Naive thymus-derived CD4-positive, alpha-beta T cell (primary cell): ENCODE data around the gene KIAA0232. TPM values are rescaled to one million over a fixed set of nuclear protein-coding genes. Genes with fewer than 3 reads are reported as not detected.

Experiments
- ATAC-seq: fragments of 150-1000 bp; cut with Tn5 transposase; 2 replicates; pipeline ENCODE4 v1.10.0; 2021; ENCODE audit warnings: mild to moderate bottlenecking, moderate library complexity
- CTCF ChIA-PET: fragments of 350-600 bp; sonication (Branson Sonifier 250); formaldehyde crosslinking; loops from one replicate; lab custom pipeline; 2021; ENCODE audit warnings: antibody characterized with exemption; lab: Charles Lee
- POLR2A ChIA-PET: fragments of 350-600 bp; sonication (Branson Sonifier 250); formaldehyde crosslinking; loops from one replicate; lab custom pipeline; 2021; ENCODE audit warnings: antibody characterized with exemption, inconsistent platforms; lab: Charles Lee
- DNase-seq, 9 donors: peaks; one replicate each; pipeline versions ENCODE4 v3.0.0 to v3.0.0-alpha.2; 2020 to 2022; ENCODE audit warnings: mixed read lengths in 1 of 9
- H3K27ac ChIP-seq: one replicate; pipeline ENCODE4 v1.7.0; 2013; ENCODE audit warnings: mild to moderate bottlenecking, low read depth, low read length, moderate library complexity
- H3K27me3 ChIP-seq, 2 donors: one replicate each; pipeline ENCODE4 v1.7.0; 2013; ENCODE audit warnings: low read length in 2 of 2, mild to moderate bottlenecking in 2 of 2, moderate library complexity in 2 of 2; ENCODE audit not compliant: control insufficient read depth in 2 of 2, insufficient read depth in 2 of 2
- H3K36me3 ChIP-seq, 3 experiments: 1 replicate in 2 of 3; 2 replicates in 1 of 3; pipeline ENCODE4 v1.7.0; 2013; ENCODE audit warnings: low read length in 3 of 3, mild to moderate bottlenecking in 3 of 3, moderate library complexity in 1 of 3; ENCODE audit not compliant: insufficient read depth in 3 of 3, control insufficient read depth in 2 of 3
- H3K4me1 ChIP-seq, 2 donors: one replicate each; pipeline ENCODE4 v1.7.0; 2013; ENCODE audit warnings: low read length in 2 of 2, mild to moderate bottlenecking in 2 of 2, moderate library complexity in 1 of 2; ENCODE audit not compliant: control insufficient read depth in 2 of 2, insufficient read depth in 2 of 2
- H3K4me3 ChIP-seq: 2 replicates; pipeline ENCODE4 v1.7.0; 2013; ENCODE audit warnings: mild to moderate bottlenecking, low read length
- H3K9me3 ChIP-seq, 3 experiments: 1 replicate in 2 of 3; 2 replicates in 1 of 3; pipeline ENCODE4 v1.7.0; 2013; ENCODE audit warnings: low read length in 3 of 3; ENCODE audit not compliant: control insufficient read depth in 2 of 3
- H3K27ac Mint-ChIP-seq, 9 donors: one replicate each; pipeline ENCODE4 v1.8.0; 2020 to 2022; ENCODE audit warnings: mixed read lengths in 9 of 9, mild to moderate bottlenecking in 8 of 9, moderate library complexity in 5 of 9, inconsistent platforms in 2 of 9
- H3K27me3 Mint-ChIP-seq, 5 donors: one replicate each; pipeline ENCODE4 v1.8.0; 2021 to 2022; ENCODE audit warnings: mixed read lengths in 5 of 5, mild to moderate bottlenecking in 1 of 5
- H3K36me3 Mint-ChIP-seq, 5 donors: one replicate each; pipeline ENCODE4 v1.8.0; 2020 to 2022; ENCODE audit warnings: mixed read lengths in 5 of 5, mild to moderate bottlenecking in 3 of 5, inconsistent platforms in 1 of 5
- H3K4me1 Mint-ChIP-seq, 7 donors: one replicate each; pipeline ENCODE4 v1.8.0; 2020 to 2022; ENCODE audit warnings: mixed read lengths in 7 of 7, mild to moderate bottlenecking in 3 of 7, inconsistent platforms in 1 of 7
- H3K4me3 Mint-ChIP-seq, 10 donors: one replicate each; pipeline ENCODE4 v1.8.0; 2020 to 2022; ENCODE audit warnings: mild to moderate bottlenecking in 10 of 10, mixed read lengths in 10 of 10, moderate library complexity in 6 of 10, inconsistent platforms in 2 of 10
- H3K9me3 Mint-ChIP-seq, 11 donors: one replicate each; pipeline ENCODE4 v1.8.0; 2020 to 2022; ENCODE audit warnings: mixed read lengths in 11 of 11, mild to moderate bottlenecking in 4 of 11, inconsistent platforms in 1 of 11, moderate library complexity in 1 of 11
- intact Hi-C, 2 donors: fragments of 100-400 bp; cut with micrococcal nuclease; formaldehyde crosslinking; loops; one replicate each; pipeline ENCODE4 v1.15.1; 2023
- polyA plus RNA-seq, 2 donors: library from polyadenylated mRNA; unstranded; fragments of 300-500 nt; fragmentation: Illumina TruSeq; gene quantifications; one replicate each; pipeline ENCODE4 v1.2.3, GENCODE V29; 2021
- total RNA-seq, 6 experiments: library from RNA in 5 of 6; stranded (reverse) in 5 of 6; gene quantifications; 1 replicate in 5 of 6; 2 replicates in 1 of 6; pipeline ENCODE4 v1.2.3 and lab custom pipeline; 2021 to 2026

KIAA0232 gene
- total RNA-seq (10 to 100 TPM; 15.7 to 24.2 (median 19.8) TPM), polyA plus RNA-seq (10 to 100 TPM; 12.0 to 13.3 TPM), total RNA-seq (lab: John Stamatoyannopoulos, UW) (47.4 reads per million, percentile 70 among the genes with 10 or more reads in this experiment)

GRCh38 chr4:6782147-6782845 lies at the start of gene KIAA0232:
Gene KIAA0232, plus strand, starts transcription at chr4:6782727. Its CDS starts 41,727 bp downstream, at chr4:6824454.
- peak within 1 kb of the TSS; percentile 97 for H3K27ac ChIP-seq
- H3K27me3 ChIP-seq = no peaks in the 10 kb centered on the region
- no peaks in the 10 kb centered on the region for H3K9me3 ChIP-seq
- peaks cover 26 to 27% of the 10 kb centered on the region in 2 donors for H3K4me1 ChIP-seq
- DNase-seq = peak; percentile 86 to 95 (median 90)
- ChIA-PET CTCF (interaction anchor here (1.0 kb wide), 1 partner anchor 91 kb away, joined by 3 read pairs; no protein-coding TSS in a partner anchor), POLR2A (interaction anchor here (0.6 to 3.8 kb wide), 10 partner anchors 10 to 286 kb away, joined by 3 to 35 read pairs (median 6); partner anchors contain the start of genes BLOC1S4 and TADA2B)
- peak within 1 kb of the TSS; percentile 85 for H3K4me3 ChIP-seq
- Mint-ChIP-seq H3K27me3 (no peaks in the 10 kb centered on the region), H3K9me3 (no peaks in the 10 kb centered on the region), H3K4me3 (peak within 1 kb of the TSS; percentile 82 to 88 (median 86)), H3K36me3 (peaks cover 0 to 5% (median 1%) of the 10 kb centered on the region in 5 donors), H3K27ac (peak within 1 kb of the TSS; percentile 15 to 90 (median 84)), H3K4me1 (peaks cover 33 to 75% (median 69%) of the 10 kb centered on the region in 7 donors)
- intact Hi-C loops = loop anchor here (1.0 to 10.0 kb wide), 16 partner anchors 31 to 1659 kb away; partner anchors contain the start of genes ABLIM2 (in 2 of the 2), MAN2B2 (in 2 of the 2), ACOX3 (in 1 of the 2) and BLOC1S4 (in 1 of the 2)
- peaks cover 0 to 4% (median 0%) of the 10 kb centered on the region in 3 experiments for H3K36me3 ChIP-seq
- peak; percentile 86 for ATAC-seq

- peaks cover 0 to 3% (median 2%) of the 10 kb centered on the region in 7 donors for H3K4me1 Mint-ChIP-seq
- Histone ChIP-seq H3K4me3 (no peak overlapping the region), H3K4me1 (no peaks in the 10 kb centered on the region), H3K9me3 (no peaks in the 10 kb centered on the region), H3K36me3 (no peaks in the 10 kb centered on the region), H3K27me3 (no peaks in the 10 kb centered on the region), H3K27ac (no peak overlapping the region)
- ChIA-PET POLR2A (no interaction called here), CTCF (no interaction called here)
- H3K9me3 Mint-ChIP-seq = no peaks in the 10 kb centered on the region
- no peaks in the 10 kb centered on the region for H3K36me3 Mint-ChIP-seq
- H3K4me3 Mint-ChIP-seq = no peak overlapping the region
- peaks cover 0 to 11% (median 0%) of the 10 kb centered on the region in 5 donors for H3K27me3 Mint-ChIP-seq
- ATAC-seq (no peak), DNase-seq (no peak)
- intact Hi-C loops = no loop called here
- peak overlapping the region in 1 of 9 donors; percentile 12 for H3K27ac Mint-ChIP-seq
These were observed 49.0 kb upstream of the KIAA0232 start for GRCh38 chr4:6733358-6734164.

GRCh38 chr4:6734165-6734786 lies 48.3 kb upstream of the KIAA0232 start:
- H3K9me3 ChIP-seq = no peaks in the 10 kb centered on the region
- ChIA-PET POLR2A (no interaction called here), CTCF (no interaction called here)
- intact Hi-C loops = no loop called here
- ATAC-seq (no peak), DNase-seq (no peak)
- Mint-ChIP-seq H3K4me3 (no peak overlapping the region), H3K4me1 (no peaks in the 10 kb centered on the region), H3K9me3 (peaks cover 0 to 1% (median 0%) of the 10 kb centered on the region in 11 donors), H3K27ac (peak overlapping the region in 1 of 9 donors; percentile 32), H3K36me3 (no peaks in the 10 kb centered on the region), H3K27me3 (peaks cover 0 to 12% (median 0%) of the 10 kb centered on the region in 5 donors)
- H3K36me3 ChIP-seq = no peaks in the 10 kb centered on the region
- H3K4me1 ChIP-seq = no peaks in the 10 kb centered on the region
- H3K27me3 ChIP-seq = no peaks in the 10 kb centered on the region
- no peak overlapping the region for H3K27ac ChIP-seq
- H3K4me3 ChIP-seq = no peak overlapping the region

- CTCF ChIA-PET = no interaction called here
These were observed 42.6 kb upstream of the KIAA0232 start for GRCh38 chr4:6739920-6740319.

GRCh38 chr4:6740347-6740746 lies 42.2 kb upstream of the KIAA0232 start:
- ATAC-seq = no peak
- no peak overlapping the region for H3K27ac Mint-ChIP-seq
- Histone ChIP-seq H3K9me3 (no peaks in the 10 kb centered on the region), H3K27ac (no peak overlapping the region), H3K4me1 (no peaks in the 10 kb centered on the region), H3K36me3 (no peaks in the 10 kb centered on the region), H3K4me3 (no peak overlapping the region), H3K27me3 (no peaks in the 10 kb centered on the region)
- no peaks in the 10 kb centered on the region for H3K36me3 Mint-ChIP-seq
- H3K9me3 Mint-ChIP-seq = peaks cover 0 to 10% (median 2%) of the 10 kb centered on the region in 11 donors
- ChIA-PET CTCF (no interaction called here), POLR2A (interaction anchor here (0.6 kb wide), 1 partner anchor 18 kb away, joined by 4 read pairs; no protein-coding TSS in a partner anchor)
- H3K27me3 Mint-ChIP-seq = peaks cover 0 to 14% (median 0%) of the 10 kb centered on the region in 5 donors
- no peak overlapping the region for H3K4me3 Mint-ChIP-seq
- peaks cover 0 to 6% (median 0%) of the 10 kb centered on the region in 7 donors for H3K4me1 Mint-ChIP-seq
- peak in 1 of 9 donors; percentile 3 for DNase-seq
- intact Hi-C loops = no loop called here

More at GRCh38 chr4:6739920-6740319, 42.6 kb upstream of the KIAA0232 start:
- no peaks in the 10 kb centered on the region for H3K36me3 Mint-ChIP-seq
- H3K27ac Mint-ChIP-seq = no peak overlapping the region
- DNase-seq (peak in 1 of 9 donors; percentile 2), ATAC-seq (no peak)
- peaks cover 0 to 6% (median 0%) of the 10 kb centered on the region in 7 donors for H3K4me1 Mint-ChIP-seq
- H3K4me3 Mint-ChIP-seq = no peak overlapping the region
- POLR2A ChIA-PET = interaction anchor here (0.6 kb wide), 1 partner anchor 18 kb away, joined by 4 read pairs; no protein-coding TSS in a partner anchor
- Histone ChIP-seq H3K4me1 (no peaks in the 10 kb centered on the region), H3K9me3 (no peaks in the 10 kb centered on the region), H3K27ac (no peak overlapping the region), H3K36me3 (no peaks in the 10 kb centered on the region), H3K4me3 (no peak overlapping the region), H3K27me3 (no peaks in the 10 kb centered on the region)
- H3K9me3 Mint-ChIP-seq = peaks cover 0 to 10% (median 2%) of the 10 kb centered on the region in 11 donors
- intact Hi-C loops = no loop called here
- peaks cover 0 to 14% (median 0%) of the 10 kb centered on the region in 5 donors for H3K27me3 Mint-ChIP-seq

- peaks cover 0 to 6% (median 0%) of the 10 kb centered on the region in 7 donors for H3K4me1 Mint-ChIP-seq
- intact Hi-C loops = no loop called here
These were observed 40.0 kb upstream of the KIAA0232 start for GRCh38 chr4:6742507-6742906.

More at GRCh38 chr4:6742507-6742906, 40.0 kb upstream of the KIAA0232 start:
- ATAC-seq (no peak), DNase-seq (no peak)
- peak overlapping the region in 1 of 9 donors; percentile 22 for H3K27ac Mint-ChIP-seq
- no peaks in the 10 kb centered on the region for H3K27me3 ChIP-seq
- ChIA-PET CTCF (no interaction called here), POLR2A (interaction anchor here (0.6 kb wide), 1 partner anchor 161 kb away, joined by 5 read pairs; no protein-coding TSS in a partner anchor)
- no peak overlapping the region for H3K4me3 Mint-ChIP-seq
- peaks cover 0 to 11% (median 0%) of the 10 kb centered on the region in 5 donors for H3K27me3 Mint-ChIP-seq
- H3K36me3 ChIP-seq = no peaks in the 10 kb centered on the region
- H3K9me3 Mint-ChIP-seq = peaks cover 0 to 10% (median 2%) of the 10 kb centered on the region in 11 donors
- no peaks in the 10 kb centered on the region for H3K4me1 ChIP-seq
- H3K27ac ChIP-seq = no peak overlapping the region
- H3K36me3 Mint-ChIP-seq = no peaks in the 10 kb centered on the region
- H3K4me3 ChIP-seq = no peak overlapping the region
- no peaks in the 10 kb centered on the region for H3K9me3 ChIP-seq
